Neural cell (in vitro differentiated cells): ENCODE results near the gene SPINDOC. TPM values are rescaled to one million over a fixed set of nuclear protein-coding genes. Genes with fewer than 3 reads are reported as not detected.

Source experiments
- H2AFZ ChIP-seq: fragments of 200-600, 300-800 bp; sonication (generic), shearing (Covaris generic); 2 replicates; pipeline ENCODE4 v1.6.0; 2014; ENCODE audit warnings: low read depth, mild to moderate bottlenecking, antibody characterized with exemption, low read length, moderate library complexity
- H3F3A ChIP-seq: fragments of 200-600 bp; shearing (Covaris generic); 2 replicates; pipeline ENCODE4 v1.6.1; 2016; ENCODE audit warnings: mild to moderate bottlenecking, moderate library complexity, mixed read lengths, antibody characterized with exemption, low read length; ENCODE audit not compliant: insufficient read depth, poor library complexity, severe bottlenecking
- H3K27ac ChIP-seq: fragments of 200-600, 300-800 bp; sonication (generic), shearing (Covaris generic); 2 replicates; pipeline ENCODE4 v1.5.1; 2014; ENCODE audit warnings: mild to moderate bottlenecking, low read length, moderate library complexity
- H3K27me3 ChIP-seq: fragments of 300-800, 200-600 bp; sonication (generic), shearing (Covaris generic); 2 replicates; pipeline ENCODE4 v1.6.0; 2014; ENCODE audit warnings: mild to moderate bottlenecking, low read depth, low read length, moderate library complexity; ENCODE audit not compliant: insufficient read depth
- H3K36me3 ChIP-seq: fragments of 300-800, 200-600 bp; sonication (generic), shearing (Covaris generic); 2 replicates; pipeline ENCODE4 v1.5.1; 2014; ENCODE audit warnings: mild to moderate bottlenecking, antibody characterized with exemption, low read length, moderate library complexity; ENCODE audit not compliant: insufficient read depth
- H3K4me2 ChIP-seq: fragments of 300-800, 200-600 bp; sonication (generic), shearing (Covaris generic); 2 replicates; pipeline ENCODE4 v1.6.0; 2014; ENCODE audit warnings: mild to moderate bottlenecking, low read length
- H3K4me3 ChIP-seq: fragments of 300-800, 200-600 bp; sonication (generic), shearing (Covaris generic); 2 replicates; pipeline ENCODE4 v1.5.1; 2014; ENCODE audit warnings: mild to moderate bottlenecking, low read length, moderate library complexity
- H3K79me2 ChIP-seq: fragments of 200-600 bp; shearing (Covaris generic); replicated peaks from 2 replicates; pipeline ENCODE4 v1.6.0; 2014; ENCODE audit warnings: mild to moderate bottlenecking, low read length, moderate library complexity; ENCODE audit not compliant: insufficient read depth
- H3K9ac ChIP-seq: fragments of 300-800, 200-600 bp; sonication (generic), shearing (Covaris generic); 2 replicates; pipeline ENCODE4 v1.6.1; 2016; ENCODE audit warnings: mild to moderate bottlenecking, low read length, mixed read lengths
- H3K9me2 ChIP-seq: fragments of 200-600 bp; shearing (Covaris generic); 2 replicates; pipeline ENCODE4 v1.6.1; 2016; ENCODE audit warnings: mild to moderate bottlenecking, low read length, mixed read lengths; ENCODE audit not compliant: insufficient read depth
- H3K9me3 ChIP-seq: fragments of 200-600, 300-800 bp; sonication (generic), shearing (Covaris generic); 2 replicates; pipeline ENCODE4 v1.6.1; 2016; ENCODE audit warnings: mild to moderate bottlenecking, mixed run types, low read length, moderate library complexity, mixed read lengths
- H4K20me1 ChIP-seq: fragments of 200-600 bp; shearing (Covaris generic); 2 replicates; pipeline ENCODE4 v1.6.1; 2016; ENCODE audit warnings: mild to moderate bottlenecking, mixed run types; ENCODE audit not compliant: insufficient read depth
- EP300 ChIP-seq: fragments of 450-650 bp; conservative IDR thresholded peaks from 2 replicates; pipeline ENCODE4 v1.6.1; 2014; ENCODE audit warnings: antibody characterized with exemption, mild to moderate bottlenecking, moderate library complexity; ENCODE audit not compliant: poor library complexity, severe bottlenecking
- EZH2 ChIP-seq: fragments of 200-600, 300-800 bp; shearing (Covaris generic), sonication (generic); IDR thresholded peaks from 2 replicates; pipeline ENCODE4 v1.6.1; 2014; ENCODE audit warnings: antibody characterized with exemption, low read length, borderline replicate concordance, mild to moderate bottlenecking; ENCODE audit not compliant: insufficient read depth, poor library complexity, severe bottlenecking
- MXI1 ChIP-seq: fragments of 450-650 bp; conservative IDR thresholded peaks from 2 replicates; pipeline ENCODE4 v1.6.1; 2014; ENCODE audit warnings: antibody characterized with exemption, mild to moderate bottlenecking; ENCODE audit not compliant: poor library complexity, severe bottlenecking
- POLR2AphosphoS5 ChIP-seq: IDR thresholded peaks from 2 replicates; pipeline ENCODE4 v1.6.1; 2012
- RAD21 ChIP-seq: fragments of 450-650 bp; conservative IDR thresholded peaks from 2 replicates; pipeline ENCODE4 v1.6.1; 2014; ENCODE audit warnings: antibody characterized with exemption, mild to moderate bottlenecking, moderate library complexity
- SMC3 ChIP-seq: fragments of 450-650 bp; conservative IDR thresholded peaks from 2 replicates; pipeline ENCODE4 v1.6.1; 2014; ENCODE audit warnings: antibody characterized with exemption, mild to moderate bottlenecking, moderate library complexity; ENCODE audit not compliant: poor library complexity
- TAF1 ChIP-seq: IDR thresholded peaks from 2 replicates; pipeline ENCODE4 v1.6.1; 2012; ENCODE audit warnings: low read depth
- polyA plus RNA-seq: library from polyadenylated mRNA; depleted of rRNA; stranded (reverse); fragments of >200 nt; gene quantifications from 2 replicates; pipeline ENCODE4 v1.2.3, GENCODE V29; 2014
- TF ChIP-seq, protein P1 (sequence below): IDR thresholded peaks from 2 replicates; pipeline ENCODE4 v1.6.1; 2012; ENCODE audit warnings: borderline replicate concordance
- TF ChIP-seq, protein P2 (sequence below): fragments of 450-650 bp; IDR thresholded peaks from 2 replicates; pipeline ENCODE4 v1.5.1; 2014; ENCODE audit warnings: antibody characterized with exemption, mild to moderate bottlenecking, moderate library complexity; ENCODE audit not compliant: poor library complexity, severe bottlenecking

SPINDOC gene
- polyA plus RNA-seq, 1 donor from 2014 or later, result 20.3 TPM

DNA sequence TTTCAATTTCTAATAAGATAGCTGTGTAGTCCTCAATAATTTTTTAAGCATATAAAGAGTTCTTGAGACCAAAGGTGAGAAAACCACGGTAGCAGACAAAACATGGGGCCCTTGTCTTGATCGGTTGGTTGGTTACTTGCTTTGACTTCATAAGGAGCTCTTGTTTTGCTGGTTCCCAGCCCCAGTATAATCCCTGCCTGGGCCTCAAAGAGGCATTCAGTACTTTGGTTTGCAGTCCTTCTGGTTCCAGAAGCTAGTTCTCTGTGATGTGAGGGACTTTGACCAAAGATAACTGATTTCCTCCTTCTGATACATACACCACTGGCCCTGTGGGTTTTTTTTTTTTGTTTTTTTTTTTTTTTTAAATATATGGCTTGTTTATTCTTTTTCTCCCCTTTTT is 42.7 kb downstream of the SPINDOC start:
- H3K79me2 ChIP-seq, result peaks cover 20% of the 10 kb centered on the region
- no peaks in the 10 kb centered on the region for H3K9me3 ChIP-seq
- H3F3A ChIP-seq, result no peaks in the 10 kb centered on the region
- no peak overlapping the region for H3K27ac ChIP-seq
- no peak overlapping the region for H2AFZ ChIP-seq
- H3K27me3 ChIP-seq, result no peaks in the 10 kb centered on the region
- no peaks in the 10 kb centered on the region for H3K9me2 ChIP-seq
- no peaks in the 10 kb centered on the region for H4K20me1 ChIP-seq
- no peaks in the 10 kb centered on the region for H3K36me3 ChIP-seq
- H3K4me3 ChIP-seq, result no peak overlapping the region
- H3K9ac ChIP-seq, result no peak overlapping the region
- TF ChIP-seq RAD21, result no peak
- no peak for TF ChIP-seq EP300
- TF ChIP-seq POLR2AphosphoS5, result no peak
- TF ChIP-seq SMC3, result no peak
- TF ChIP-seq MXI1, result no peak
- TF ChIP-seq EZH2, result no peak
- TF ChIP-seq, protein P1, sequence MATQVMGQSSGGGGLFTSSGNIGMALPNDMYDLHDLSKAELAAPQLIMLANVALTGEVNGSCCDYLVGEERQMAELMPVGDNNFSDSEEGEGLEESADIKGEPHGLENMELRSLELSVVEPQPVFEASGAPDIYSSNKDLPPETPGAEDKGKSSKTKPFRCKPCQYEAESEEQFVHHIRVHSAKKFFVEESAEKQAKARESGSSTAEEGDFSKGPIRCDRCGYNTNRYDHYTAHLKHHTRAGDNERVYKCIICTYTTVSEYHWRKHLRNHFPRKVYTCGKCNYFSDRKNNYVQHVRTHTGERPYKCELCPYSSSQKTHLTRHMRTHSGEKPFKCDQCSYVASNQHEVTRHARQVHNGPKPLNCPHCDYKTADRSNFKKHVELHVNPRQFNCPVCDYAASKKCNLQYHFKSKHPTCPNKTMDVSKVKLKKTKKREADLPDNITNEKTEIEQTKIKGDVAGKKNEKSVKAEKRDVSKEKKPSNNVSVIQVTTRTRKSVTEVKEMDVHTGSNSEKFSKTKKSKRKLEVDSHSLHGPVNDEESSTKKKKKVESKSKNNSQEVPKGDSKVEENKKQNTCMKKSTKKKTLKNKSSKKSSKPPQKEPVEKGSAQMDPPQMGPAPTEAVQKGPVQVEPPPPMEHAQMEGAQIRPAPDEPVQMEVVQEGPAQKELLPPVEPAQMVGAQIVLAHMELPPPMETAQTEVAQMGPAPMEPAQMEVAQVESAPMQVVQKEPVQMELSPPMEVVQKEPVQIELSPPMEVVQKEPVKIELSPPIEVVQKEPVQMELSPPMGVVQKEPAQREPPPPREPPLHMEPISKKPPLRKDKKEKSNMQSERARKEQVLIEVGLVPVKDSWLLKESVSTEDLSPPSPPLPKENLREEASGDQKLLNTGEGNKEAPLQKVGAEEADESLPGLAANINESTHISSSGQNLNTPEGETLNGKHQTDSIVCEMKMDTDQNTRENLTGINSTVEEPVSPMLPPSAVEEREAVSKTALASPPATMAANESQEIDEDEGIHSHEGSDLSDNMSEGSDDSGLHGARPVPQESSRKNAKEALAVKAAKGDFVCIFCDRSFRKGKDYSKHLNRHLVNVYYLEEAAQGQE, result no peak
- TF ChIP-seq, protein P2, sequence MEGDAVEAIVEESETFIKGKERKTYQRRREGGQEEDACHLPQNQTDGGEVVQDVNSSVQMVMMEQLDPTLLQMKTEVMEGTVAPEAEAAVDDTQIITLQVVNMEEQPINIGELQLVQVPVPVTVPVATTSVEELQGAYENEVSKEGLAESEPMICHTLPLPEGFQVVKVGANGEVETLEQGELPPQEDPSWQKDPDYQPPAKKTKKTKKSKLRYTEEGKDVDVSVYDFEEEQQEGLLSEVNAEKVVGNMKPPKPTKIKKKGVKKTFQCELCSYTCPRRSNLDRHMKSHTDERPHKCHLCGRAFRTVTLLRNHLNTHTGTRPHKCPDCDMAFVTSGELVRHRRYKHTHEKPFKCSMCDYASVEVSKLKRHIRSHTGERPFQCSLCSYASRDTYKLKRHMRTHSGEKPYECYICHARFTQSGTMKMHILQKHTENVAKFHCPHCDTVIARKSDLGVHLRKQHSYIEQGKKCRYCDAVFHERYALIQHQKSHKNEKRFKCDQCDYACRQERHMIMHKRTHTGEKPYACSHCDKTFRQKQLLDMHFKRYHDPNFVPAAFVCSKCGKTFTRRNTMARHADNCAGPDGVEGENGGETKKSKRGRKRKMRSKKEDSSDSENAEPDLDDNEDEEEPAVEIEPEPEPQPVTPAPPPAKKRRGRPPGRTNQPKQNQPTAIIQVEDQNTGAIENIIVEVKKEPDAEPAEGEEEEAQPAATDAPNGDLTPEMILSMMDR, result no peak
- TF ChIP-seq TAF1, result no peak
- no peak overlapping the region for H3K4me2 ChIP-seq

DNA sequence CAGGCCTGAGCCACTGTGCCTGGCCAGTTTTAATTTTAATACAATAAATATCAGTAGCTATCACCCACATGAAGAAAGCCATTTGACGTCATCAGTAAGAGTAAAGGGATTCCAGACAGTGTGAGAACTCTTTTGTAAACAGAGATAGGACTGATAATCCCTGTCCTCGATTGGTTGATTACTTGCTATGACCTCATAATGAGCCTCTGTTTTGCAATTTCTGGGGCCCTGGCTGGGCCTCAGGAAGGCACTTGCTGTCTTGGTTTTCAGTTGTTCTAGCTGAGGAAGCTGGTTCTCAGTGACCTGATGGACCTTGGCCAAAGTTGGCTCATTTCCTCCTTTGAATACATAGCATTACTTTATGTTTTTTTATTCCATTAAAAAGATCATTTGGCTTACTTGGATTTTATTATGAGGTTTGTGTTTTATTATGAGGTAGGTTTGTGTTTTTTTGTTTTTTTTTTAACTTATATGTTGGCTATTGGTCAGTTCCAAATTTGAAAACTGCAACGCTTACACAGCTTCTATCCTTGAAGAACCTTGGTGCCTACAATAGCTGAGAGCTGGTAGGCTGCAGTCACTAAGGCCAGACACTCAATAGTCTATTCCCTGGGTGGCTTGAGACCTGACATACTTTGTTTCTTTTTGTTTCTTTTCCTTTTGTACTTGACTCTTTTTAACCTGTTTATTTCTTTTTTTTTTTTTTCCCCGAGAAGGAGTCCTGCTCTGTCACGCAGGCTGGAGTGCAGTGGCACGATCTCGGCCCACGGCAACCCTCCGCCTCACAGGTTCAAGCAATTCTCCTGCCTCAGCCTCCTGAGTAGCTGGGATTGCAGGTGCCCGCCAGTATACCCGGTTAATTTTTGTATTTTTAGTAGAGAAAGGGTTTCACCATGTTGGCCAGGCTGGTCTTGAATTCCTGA is 45.6 kb downstream of the SPINDOC start:
- Histone ChIP-seq H3K79me2 (peaks cover 20% of the 10 kb centered on the region), H3K9me3 (no peaks in the 10 kb centered on the region), H2AFZ (no peak overlapping the region), H3F3A (no peaks in the 10 kb centered on the region), H3K36me3 (no peaks in the 10 kb centered on the region), H3K4me3 (no peak overlapping the region), H4K20me1 (no peaks in the 10 kb centered on the region), H3K27me3 (no peaks in the 10 kb centered on the region), H3K27ac (no peak overlapping the region), H3K9me2 (no peaks in the 10 kb centered on the region), H3K4me2 (no peak overlapping the region), H3K9ac (no peak overlapping the region)
- no peak for TF ChIP-seq TAF1
- TF ChIP-seq, protein P1, result no peak
- no peak for TF ChIP-seq POLR2AphosphoS5
- no peak for TF ChIP-seq RAD21
- no peak for TF ChIP-seq EP300
- no peak for TF ChIP-seq MXI1
- TF ChIP-seq, protein P2, result no peak
- TF ChIP-seq EZH2, result no peak
- TF ChIP-seq SMC3, result no peak
